Peyer's patch (tissue), 4 donors: ENCODE results near the gene ARHGAP26. TPM values are rescaled to one million over a fixed set of nuclear protein-coding genes. Genes with fewer than 3 reads are reported as not detected.

Source experiments
- DNase-seq, 3 donors: peaks; one replicate each; pipeline ENCODE4 v3.0.0-alpha.2; 2017 to 2019
- H3K27ac ChIP-seq, 4 donors: fragments of 200-600 bp; sonication (generic); one replicate each; pipeline ENCODE4 v1.5.1; 2016 to 2019
- H3K27me3 ChIP-seq, 2 donors: fragments of 200-600 bp; sonication (generic); one replicate each; pipeline ENCODE4 v1.5.1; 2019
- H3K36me3 ChIP-seq, 3 donors: fragments of 200-600 bp; sonication (generic); one replicate each; pipeline ENCODE4 v1.5.1; 2016 to 2019
- H3K4me1 ChIP-seq, 4 donors: fragments of 200-600 bp; sonication (generic); one replicate each; pipeline ENCODE4 v1.5.1; 2016 to 2019
- H3K4me3 ChIP-seq, 4 donors: fragments of 200-600 bp; sonication (generic); 1 replicate in 3 of 4; 2 replicates in 1 of 4; pipeline ENCODE4 v1.5.1; 2016 to 2019; ENCODE audit warnings: mild to moderate bottlenecking in 1 of 4
- H3K9me3 ChIP-seq, 4 donors: fragments of 200-600 bp; sonication (generic); one replicate each; pipeline ENCODE4 v1.5.1; 2016 to 2019; ENCODE audit warnings: mild to moderate bottlenecking in 1 of 4
- CTCF ChIP-seq, 6 experiments: fragments of 450-650 bp in 4 of 6; fragments of 200-600 bp in 2 of 6; sonication (generic) in 1 of 6; IDR thresholded peaks; one replicate each; pipeline ENCODE4 v1.5.1; 2017 to 2019; ENCODE audit warnings: antibody characterized with exemption in 6 of 6, mild to moderate bottlenecking in 3 of 6, moderate library complexity in 1 of 6
- POLR2A ChIP-seq, 2 donors: fragments of 450-650 bp; IDR thresholded peaks; one replicate each; pipeline ENCODE4 v1.5.1; 2017; ENCODE audit warnings: antibody characterized with exemption in 2 of 2, mild to moderate bottlenecking in 2 of 2, moderate library complexity in 2 of 2
- total RNA-seq, 4 donors: library from RNA; depleted of rRNA; stranded (reverse); fragments of >200 nt; gene quantifications; one replicate each; pipeline ENCODE4 v1.1.0, GENCODE V29; 2016

ARHGAP26 gene
- total RNA-seq, 4 donors from 2014 or later: 60.1 to 180 (median 126) TPM

- H3K27me3 ChIP-seq: no peaks in the 10 kb centered on the region
- H3K4me1 ChIP-seq: peaks cover 0 to 1% (median 0%) of the 10 kb centered on the region in 4 donors
- peaks cover 0 to 4% (median 0%) of the 10 kb centered on the region in 3 donors for H3K36me3 ChIP-seq
- DNase-seq: no peak
- TF ChIP-seq CTCF (IDR thresholded peaks at IDR 0.05) (peak in 4 of 6 experiments; percentile 21 to 45 (median 32)), POLR2A (IDR thresholded peaks at IDR 0.05) (no peak)
- H3K27ac ChIP-seq: no peak overlapping the region
- H3K9me3 ChIP-seq: no peaks in the 10 kb centered on the region
- H3K4me3 ChIP-seq: no peak overlapping the region
Observed at GRCh38 chr5:143014017-143014651, 244.0 kb downstream of the ARHGAP26 start.

DNA sequence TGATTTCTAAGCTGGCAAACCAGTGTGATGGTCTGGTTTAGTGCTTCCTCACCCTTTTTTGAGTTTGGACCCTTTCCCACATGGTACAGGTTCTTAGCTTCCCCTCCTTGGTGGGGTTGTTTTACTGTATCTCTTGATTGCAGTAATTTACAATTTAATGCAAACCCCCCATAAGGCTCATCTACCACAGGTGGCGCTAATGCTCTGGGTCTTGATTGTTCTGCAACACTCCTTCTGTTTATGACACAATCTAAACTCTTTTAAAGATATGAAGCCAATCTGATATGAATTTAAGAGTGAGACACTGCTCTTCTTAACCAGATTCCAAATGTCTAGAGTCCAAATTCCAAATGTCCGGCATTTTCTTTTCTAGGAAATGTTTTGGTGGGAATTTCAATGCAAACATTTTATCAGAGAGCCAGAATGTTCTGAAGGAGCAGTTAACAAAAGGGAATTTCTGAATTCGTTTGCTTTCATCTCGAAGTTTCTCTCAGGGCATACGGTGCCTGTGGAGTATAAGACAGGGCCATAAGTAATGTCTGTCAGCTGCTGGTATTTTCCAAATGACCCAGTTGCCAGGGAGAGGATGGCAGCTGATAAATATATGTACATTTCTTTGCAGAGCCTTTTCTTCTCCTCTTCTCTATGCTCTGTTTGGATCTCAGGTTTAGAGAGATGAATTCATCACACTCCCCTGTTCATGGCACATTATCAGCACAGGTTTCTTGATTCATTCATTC is 246.8 kb downstream of the ARHGAP26 start:
- TF ChIP-seq CTCF (IDR thresholded peaks at IDR 0.05) (peak in 4 of 6 experiments; percentile 29 to 49 (median 44)), POLR2A (IDR thresholded peaks at IDR 0.05) (no peak)
- Histone ChIP-seq H3K9me3 (no peaks in the 10 kb centered on the region), H3K36me3 (peaks cover 0 to 4% (median 0%) of the 10 kb centered on the region in 3 donors), H3K27ac (no peak overlapping the region), H3K4me3 (no peak overlapping the region), H3K4me1 (no peaks in the 10 kb centered on the region), H3K27me3 (no peaks in the 10 kb centered on the region)
- peak in 1 of 3 donors; percentile 29 for DNase-seq

- TF ChIP-seq POLR2A (IDR thresholded peaks at IDR 0.05) (no peak), CTCF (IDR thresholded peaks at IDR 0.05) (no peak)
- no peaks in the 10 kb centered on the region for H3K27me3 ChIP-seq
- H3K27ac ChIP-seq: no peak overlapping the region
- peaks cover 0 to 4% (median 0%) of the 10 kb centered on the region in 3 donors for H3K36me3 ChIP-seq
- DNase-seq: no peak
- no peak overlapping the region for H3K4me3 ChIP-seq
- H3K4me1 ChIP-seq: no peaks in the 10 kb centered on the region
- H3K9me3 ChIP-seq: no peaks in the 10 kb centered on the region
Observed at GRCh38 chr5:143017541-143017940, 247.4 kb downstream of the ARHGAP26 start.

GRCh38 chr5:143017992-143018391 is 247.8 kb downstream of the ARHGAP26 start:
- Histone ChIP-seq H3K4me3 (no peak overlapping the region), H3K4me1 (no peaks in the 10 kb centered on the region), H3K9me3 (no peaks in the 10 kb centered on the region), H3K36me3 (peaks cover 0 to 4% (median 0%) of the 10 kb centered on the region in 3 donors), H3K27me3 (no peaks in the 10 kb centered on the region), H3K27ac (no peak overlapping the region)
- no peak for DNase-seq
- TF ChIP-seq CTCF (IDR thresholded peaks at IDR 0.05) (no peak), POLR2A (IDR thresholded peaks at IDR 0.05) (no peak)

- H3K9me3 ChIP-seq: no peaks in the 10 kb centered on the region
- H3K4me1 ChIP-seq: no peaks in the 10 kb centered on the region
- no peaks in the 10 kb centered on the region for H3K27me3 ChIP-seq
- H3K36me3 ChIP-seq: peaks cover 0 to 2% (median 0%) of the 10 kb centered on the region in 3 donors
- TF ChIP-seq CTCF (IDR thresholded peaks at IDR 0.05) (no peak), POLR2A (IDR thresholded peaks at IDR 0.05) (no peak)
- DNase-seq: no peak
- no peak overlapping the region for H3K27ac ChIP-seq
- no peak overlapping the region for H3K4me3 ChIP-seq
Observed at GRCh38 chr5:143019157-143019556, 249.0 kb downstream of the ARHGAP26 start.
